BJ (cell line): ENCODE data around the gene GLI3. TPM values are rescaled to one million over a fixed set of nuclear protein-coding genes. Genes with fewer than 3 reads are reported as not detected.

Experiments used
- CTCF ChIA-PET: fragments of 350-600 bp; formaldehyde crosslinking; extraction: SDS; loops from one replicate; lab custom pipeline; 2021; ENCODE audit warnings: antibody characterized with exemption, inconsistent platforms; lab: Yijun Ruan, JAX
- POLR2A ChIA-PET: fragments of 300-600 bp; sonication (Branson Sonifier 250); formaldehyde crosslinking; extraction: SDS; loops from one replicate; lab custom pipeline; 2021; ENCODE audit warnings: antibody characterized with exemption; lab: Charles Lee
- DNase-seq: peaks from one replicate; pipeline ENCODE4 v3.0.0-alpha.2; 2011; ENCODE audit warnings: low read depth
- H3K27me3 ChIP-seq: 2 replicates; pipeline ENCODE4 v1.6.0; 2011; ENCODE audit warnings: low read length; ENCODE audit not compliant: control insufficient read depth, insufficient read depth
- H3K36me3 ChIP-seq: 2 replicates; pipeline ENCODE4 v1.5.1; 2011; ENCODE audit warnings: low read length; ENCODE audit not compliant: control insufficient read depth, insufficient read depth
- H3K4me3 ChIP-seq: 2 replicates; pipeline ENCODE4 v1.5.1; 2011; ENCODE audit warnings: low read depth, mild to moderate bottlenecking, control low read depth, low read length
- polyA plus RNA-seq: library from polyadenylated mRNA; depleted of rRNA; stranded (reverse); fragments of >200 nt; gene quantifications from 2 replicates; pipeline ENCODE4 v1.2.3, GENCODE V29; 2011
- TF ChIP-seq, protein P1 (sequence below): IDR thresholded peaks from 2 replicates; pipeline ENCODE4 v1.5.1; 2011; ENCODE audit warnings: low read depth, mild to moderate bottlenecking, control low read depth, inconsistent platforms, low read length, moderate library complexity; ENCODE audit not compliant: insufficient read depth

Gene GLI3
- polyA plus RNA-seq, 1 experiment: 5.1 TPM

DNA sequence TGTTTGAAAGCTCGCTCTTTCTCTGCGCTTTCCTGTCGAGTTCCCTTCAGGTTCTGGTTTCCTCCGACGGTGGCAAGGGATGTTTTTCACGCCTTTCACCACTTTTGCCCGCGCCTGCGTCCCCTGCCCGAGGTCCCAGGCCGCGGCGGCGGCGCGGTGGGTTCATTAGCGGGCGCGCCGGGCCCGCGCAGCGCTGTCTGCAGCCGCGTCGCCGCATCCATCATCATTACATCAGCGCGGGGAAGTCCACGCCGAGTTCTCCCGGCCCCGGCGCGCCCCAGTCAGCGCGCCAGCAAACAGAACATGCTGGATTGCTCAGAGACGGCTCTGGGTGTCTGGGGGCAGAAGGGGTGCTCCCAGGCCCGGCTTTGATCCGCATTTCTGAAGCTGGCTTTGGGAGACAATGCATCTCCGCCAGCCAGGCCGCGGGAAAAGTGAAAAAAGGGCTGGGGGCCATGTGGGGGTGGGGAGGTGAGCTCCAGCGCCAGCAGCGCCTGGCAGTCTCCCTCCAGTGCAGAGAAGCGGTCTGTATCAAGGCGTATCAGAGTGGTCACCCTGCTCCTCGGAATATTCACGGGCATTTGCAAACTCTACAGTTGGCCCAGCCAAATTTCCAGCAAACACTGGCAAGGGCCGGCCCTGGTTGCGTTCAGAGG, 8.9 kb downstream of the GLI3 start:
- H3K4me3 ChIP-seq: no peak overlapping the region
- H3K27me3 ChIP-seq: no peaks in the 10 kb centered on the region
- TF ChIP-seq, protein P1, sequence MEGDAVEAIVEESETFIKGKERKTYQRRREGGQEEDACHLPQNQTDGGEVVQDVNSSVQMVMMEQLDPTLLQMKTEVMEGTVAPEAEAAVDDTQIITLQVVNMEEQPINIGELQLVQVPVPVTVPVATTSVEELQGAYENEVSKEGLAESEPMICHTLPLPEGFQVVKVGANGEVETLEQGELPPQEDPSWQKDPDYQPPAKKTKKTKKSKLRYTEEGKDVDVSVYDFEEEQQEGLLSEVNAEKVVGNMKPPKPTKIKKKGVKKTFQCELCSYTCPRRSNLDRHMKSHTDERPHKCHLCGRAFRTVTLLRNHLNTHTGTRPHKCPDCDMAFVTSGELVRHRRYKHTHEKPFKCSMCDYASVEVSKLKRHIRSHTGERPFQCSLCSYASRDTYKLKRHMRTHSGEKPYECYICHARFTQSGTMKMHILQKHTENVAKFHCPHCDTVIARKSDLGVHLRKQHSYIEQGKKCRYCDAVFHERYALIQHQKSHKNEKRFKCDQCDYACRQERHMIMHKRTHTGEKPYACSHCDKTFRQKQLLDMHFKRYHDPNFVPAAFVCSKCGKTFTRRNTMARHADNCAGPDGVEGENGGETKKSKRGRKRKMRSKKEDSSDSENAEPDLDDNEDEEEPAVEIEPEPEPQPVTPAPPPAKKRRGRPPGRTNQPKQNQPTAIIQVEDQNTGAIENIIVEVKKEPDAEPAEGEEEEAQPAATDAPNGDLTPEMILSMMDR: no peak
- ChIA-PET POLR2A (no interaction called here), CTCF (no interaction called here)
- H3K36me3 ChIP-seq: no peaks in the 10 kb centered on the region
- no peak for DNase-seq

DNA sequence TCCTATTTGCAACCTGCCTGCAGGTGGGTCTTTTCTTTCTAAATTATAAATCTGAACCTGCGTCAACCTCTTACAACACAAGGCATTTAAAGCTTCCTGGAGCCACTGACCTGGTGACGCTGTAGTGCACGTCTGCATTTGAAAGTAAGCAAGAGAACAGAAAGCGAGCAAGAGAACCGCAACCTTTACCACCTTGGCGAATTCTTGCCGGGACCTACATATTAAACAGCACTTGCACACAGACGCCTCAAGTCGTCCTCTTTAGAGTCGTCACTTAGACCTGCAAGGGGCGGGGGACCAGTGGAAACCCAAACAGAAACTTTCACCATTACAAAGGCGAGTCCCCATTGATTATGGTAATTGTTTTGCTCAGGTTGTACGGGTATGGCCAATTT, 9.5 kb downstream of the GLI3 start:
- ChIA-PET CTCF (interaction anchor here (1.0 kb wide), 1 partner anchor 57 kb away, joined by 3 read pairs; no protein-coding TSS in a partner anchor), POLR2A (no interaction called here)
- TF ChIP-seq, protein P1: no peak
- DNase-seq: no peak
- no peak overlapping the region for H3K4me3 ChIP-seq
- H3K36me3 ChIP-seq: no peaks in the 10 kb centered on the region
- H3K27me3 ChIP-seq: no peaks in the 10 kb centered on the region

DNA sequence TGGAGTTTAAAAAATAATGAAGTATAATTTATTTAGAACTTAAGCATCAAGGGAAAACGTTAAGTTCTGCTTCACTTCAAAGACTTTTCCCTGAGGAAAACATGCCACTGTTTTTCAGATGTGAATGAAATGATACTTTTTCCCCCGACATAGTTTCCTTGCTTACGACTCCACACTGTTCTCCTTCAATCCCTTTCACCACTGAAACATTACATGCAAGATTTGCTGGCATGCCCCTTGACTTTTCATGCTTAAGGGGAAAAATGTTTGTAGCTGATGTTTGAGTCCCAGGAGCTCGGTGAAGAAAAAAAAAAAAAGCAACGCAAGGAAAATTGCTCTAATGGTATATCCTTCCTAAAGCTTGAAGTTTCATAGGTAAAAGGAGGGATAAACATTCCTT, 10.0 kb downstream of the GLI3 start:
- ChIA-PET CTCF (interaction anchor here (1.0 kb wide), 1 partner anchor 56 kb away, joined by 3 read pairs; no protein-coding TSS in a partner anchor), POLR2A (no interaction called here)
- TF ChIP-seq, protein P1: no peak
- Histone ChIP-seq H3K36me3 (no peaks in the 10 kb centered on the region), H3K4me3 (no peak overlapping the region), H3K27me3 (no peaks in the 10 kb centered on the region)
- DNase-seq: no peak

DNA sequence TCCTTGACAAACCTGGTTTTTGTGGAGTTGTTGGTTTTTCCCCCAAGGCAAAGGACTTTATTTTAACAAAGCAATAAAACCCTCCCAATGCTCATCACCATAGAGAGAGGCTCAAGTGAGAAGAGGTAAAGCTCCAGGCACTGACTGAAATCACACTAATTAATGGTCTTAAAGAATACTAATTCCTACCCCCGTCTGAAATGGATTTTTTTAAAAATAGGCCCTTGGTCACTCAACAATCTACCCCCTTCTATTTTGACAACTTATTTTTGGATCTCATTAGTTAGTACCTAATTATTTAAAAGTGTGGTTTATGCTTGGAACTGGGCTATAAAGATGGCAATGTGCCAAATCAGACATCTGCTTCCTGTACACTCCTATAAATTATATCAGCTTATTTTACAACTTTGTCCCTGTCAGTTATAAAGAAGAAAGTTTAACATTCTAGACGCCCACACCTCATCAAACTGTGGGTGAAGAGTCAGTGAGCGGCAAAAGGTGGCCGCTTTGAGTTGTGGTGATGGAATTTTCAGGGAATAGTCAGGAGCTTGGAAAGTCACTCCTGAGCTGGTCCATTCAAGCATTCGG, 10.6 kb downstream of the GLI3 start:
- no peak for DNase-seq
- ChIA-PET POLR2A (no interaction called here), CTCF (interaction anchor here (1.0 kb wide), 1 partner anchor 56 kb away, joined by 3 read pairs; no protein-coding TSS in a partner anchor)
- TF ChIP-seq, protein P1: no peak
- Histone ChIP-seq H3K27me3 (no peaks in the 10 kb centered on the region), H3K4me3 (no peak overlapping the region), H3K36me3 (no peaks in the 10 kb centered on the region)

DNA sequence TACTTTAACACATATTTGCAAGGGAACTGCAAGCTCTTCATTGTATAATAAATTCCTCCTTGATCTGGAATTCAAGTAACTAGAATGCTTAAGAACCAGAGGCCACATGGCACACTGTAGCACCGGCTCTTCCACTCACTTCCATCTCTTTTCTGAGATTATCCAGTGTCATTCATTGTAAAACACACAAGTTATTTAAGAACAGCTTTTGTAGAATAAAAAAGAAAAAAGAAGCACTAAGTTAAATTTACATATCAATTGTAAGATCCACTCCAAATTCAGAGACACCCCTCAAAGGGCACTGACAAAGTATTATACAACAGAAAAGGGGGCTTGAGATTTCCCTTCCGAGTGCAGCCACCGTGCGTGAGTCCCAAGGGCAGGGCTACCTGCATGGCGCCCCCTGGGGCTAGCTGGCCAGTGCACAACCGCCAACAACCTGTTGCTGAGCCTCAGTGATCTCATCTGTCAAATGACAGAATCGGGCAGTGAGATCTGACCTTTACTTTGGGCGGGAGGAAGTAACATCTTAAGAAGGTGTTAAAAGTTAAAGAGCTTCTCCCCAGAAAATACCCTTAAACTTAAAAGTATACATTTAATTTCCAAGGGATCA, 12.5 kb downstream of the GLI3 start:
- H3K36me3 ChIP-seq: peaks cover 5% of the 10 kb centered on the region
- DNase-seq: no peak
- H3K27me3 ChIP-seq: no peaks in the 10 kb centered on the region
- no peak overlapping the region for H3K4me3 ChIP-seq
- TF ChIP-seq, protein P1: no peak
- POLR2A ChIA-PET: no interaction called here
- CTCF ChIA-PET: no interaction called here
